Upper lobe of left lung (tissue), 6 donors: ENCODE measurements around the gene APP. TPM values are rescaled to one million over a fixed set of nuclear protein-coding genes. Genes with fewer than 3 reads are reported as not detected.

Experiments
- ATAC-seq, 2 donors: fragments of 200-7000 bp; cut with Tn5 transposase; one replicate each; pipeline ENCODE4 v1.9.1; 2022; ENCODE audit warnings: mild to moderate bottlenecking in 2 of 2, moderate library complexity in 2 of 2; ENCODE audit not compliant: low FRiP score in 2 of 2
- DNase-seq, 2 donors: peaks; one replicate each; pipeline ENCODE4 v3.0.0-alpha.2; 2019 to 2020
- H3K27ac ChIP-seq, 4 donors: fragments of 200-600 bp; sonication (generic); one replicate each; pipeline ENCODE4 v1.5.1; 2016 to 2019
- H3K27me3 ChIP-seq, 4 donors: fragments of 200-600 bp; sonication (generic); one replicate each; pipeline ENCODE4 v1.5.1; 2017 to 2019
- H3K36me3 ChIP-seq, 4 donors: fragments of 200-600 bp; sonication (generic); one replicate each; pipeline ENCODE4 v1.5.1; 2016 to 2019
- H3K4me1 ChIP-seq, 4 donors: fragments of 200-600 bp; sonication (generic); one replicate each; pipeline ENCODE4 v1.5.1; 2018 to 2019
- H3K4me3 ChIP-seq, 4 donors: fragments of 200-600 bp; sonication (generic); one replicate each; pipeline ENCODE4 v1.5.1; 2017 to 2019; ENCODE audit warnings: mild to moderate bottlenecking in 2 of 4, moderate library complexity in 1 of 4
- H3K9me3 ChIP-seq, 4 donors: fragments of 200-600 bp; sonication (generic); one replicate each; pipeline ENCODE4 v1.5.1; 2018 to 2019
- EP300 ChIP-seq, 4 donors: sonication (generic); formaldehyde crosslinking; IDR thresholded peaks; one replicate each; pipeline ENCODE4 v1.5.1; 2017; ENCODE audit warnings: antibody characterized with exemption in 4 of 4, control low read depth in 2 of 4
- POLR2A ChIP-seq, 4 donors: fragments of 450-650 bp; IDR thresholded peaks; one replicate each; pipeline ENCODE4 v1.5.1; 2016 to 2017; ENCODE audit warnings: antibody characterized with exemption in 4 of 4, mild to moderate bottlenecking in 2 of 4
- POLR2AphosphoS5 ChIP-seq, 2 donors: sonication (generic); formaldehyde crosslinking; IDR thresholded peaks; one replicate each; pipeline ENCODE4 v1.5.1; 2017; ENCODE audit warnings: antibody characterized with exemption in 2 of 2
- WGBS, 2 donors: methylation state at CpG; one replicate each; pipeline ENCODE4 v1.1.5; 2017 to 2018; 5-methylcytosine and 5-hydroxymethylcytosine counted together
- total RNA-seq, 6 donors: library from RNA; depleted of rRNA in 4 of 6; stranded (reverse); fragments of >200 nt in 4 of 6; gene quantifications; one replicate each; pipeline versions ENCODE4 v1.1.0 to v1.2.1, GENCODE V29; 2016 to 2021
- TF ChIP-seq, protein P1 (sequence below), 6 experiments: fragments of 450-650 bp in 4 of 6; fragments of 200-600 bp in 2 of 6; sonication (generic) in 2 of 6; IDR thresholded peaks; one replicate each; pipeline ENCODE4 v1.5.1; 2016 to 2019; ENCODE audit warnings: antibody characterized with exemption in 6 of 6
- donor health status: DM: no; HTN: no; CAD: no; lungs with moderate emphysema.
- donor health status: DM: no; HTN: yes; CAD: no; lungs with severe emphysema.

Gene APP
- total RNA-seq, 6 donors from 2014 or later: 177 to 444 (median 391) TPM

DNA sequence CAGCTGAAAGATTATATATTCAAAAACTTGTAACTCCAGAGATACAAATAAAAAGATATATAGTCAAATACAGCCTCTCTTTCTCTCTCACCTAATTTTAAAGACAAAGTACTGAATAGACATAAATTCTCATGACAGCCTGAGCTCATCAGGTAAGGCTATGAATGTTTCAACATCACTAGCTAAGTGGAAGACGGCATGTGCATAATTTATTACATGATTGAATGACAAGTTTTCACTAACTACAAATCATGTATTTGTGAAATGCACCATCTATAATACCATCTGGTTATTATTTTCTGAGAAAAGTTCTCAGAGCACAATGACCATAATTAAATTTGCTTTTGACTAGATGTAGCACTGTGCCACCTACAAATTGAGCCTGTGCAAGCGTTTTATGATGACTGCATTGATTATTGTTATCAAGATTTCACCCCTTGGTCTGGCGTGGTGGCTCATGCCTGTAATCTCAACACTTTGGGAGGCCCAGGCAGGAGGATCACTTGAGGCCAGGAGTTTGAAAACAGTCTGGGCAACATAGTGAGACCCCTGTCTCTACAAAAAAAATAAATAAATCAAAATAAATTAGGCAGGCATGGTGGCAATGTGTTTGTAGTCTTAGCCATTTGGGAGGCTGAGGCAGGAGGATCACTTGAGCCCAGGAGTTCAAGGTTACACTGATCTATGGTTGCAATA is 128.2 kb downstream of the APP start:
- DNase-seq (no peak), ATAC-seq (no peak)
- Histone ChIP-seq H3K27me3 (no peaks in the 10 kb centered on the region), H3K36me3 (peaks cover 0 to 12% (median 5%) of the 10 kb centered on the region in 4 donors), H3K27ac (no peak overlapping the region), H3K9me3 (no peaks in the 10 kb centered on the region), H3K4me3 (no peak overlapping the region), H3K4me1 (no peaks in the 10 kb centered on the region)
- WGBS, 2 donors: 95 to 97% methylated on average over 3 of the region's 3 CpGs
- no peak for TF ChIP-seq POLR2AphosphoS5 (IDR thresholded peaks at IDR 0.05)
- TF ChIP-seq, protein P1, sequence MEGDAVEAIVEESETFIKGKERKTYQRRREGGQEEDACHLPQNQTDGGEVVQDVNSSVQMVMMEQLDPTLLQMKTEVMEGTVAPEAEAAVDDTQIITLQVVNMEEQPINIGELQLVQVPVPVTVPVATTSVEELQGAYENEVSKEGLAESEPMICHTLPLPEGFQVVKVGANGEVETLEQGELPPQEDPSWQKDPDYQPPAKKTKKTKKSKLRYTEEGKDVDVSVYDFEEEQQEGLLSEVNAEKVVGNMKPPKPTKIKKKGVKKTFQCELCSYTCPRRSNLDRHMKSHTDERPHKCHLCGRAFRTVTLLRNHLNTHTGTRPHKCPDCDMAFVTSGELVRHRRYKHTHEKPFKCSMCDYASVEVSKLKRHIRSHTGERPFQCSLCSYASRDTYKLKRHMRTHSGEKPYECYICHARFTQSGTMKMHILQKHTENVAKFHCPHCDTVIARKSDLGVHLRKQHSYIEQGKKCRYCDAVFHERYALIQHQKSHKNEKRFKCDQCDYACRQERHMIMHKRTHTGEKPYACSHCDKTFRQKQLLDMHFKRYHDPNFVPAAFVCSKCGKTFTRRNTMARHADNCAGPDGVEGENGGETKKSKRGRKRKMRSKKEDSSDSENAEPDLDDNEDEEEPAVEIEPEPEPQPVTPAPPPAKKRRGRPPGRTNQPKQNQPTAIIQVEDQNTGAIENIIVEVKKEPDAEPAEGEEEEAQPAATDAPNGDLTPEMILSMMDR (IDR thresholded peaks at IDR 0.05): no peak
- no peak for TF ChIP-seq EP300 (IDR thresholded peaks at IDR 0.05)
- TF ChIP-seq POLR2A (IDR thresholded peaks at IDR 0.05): no peak

DNA sequence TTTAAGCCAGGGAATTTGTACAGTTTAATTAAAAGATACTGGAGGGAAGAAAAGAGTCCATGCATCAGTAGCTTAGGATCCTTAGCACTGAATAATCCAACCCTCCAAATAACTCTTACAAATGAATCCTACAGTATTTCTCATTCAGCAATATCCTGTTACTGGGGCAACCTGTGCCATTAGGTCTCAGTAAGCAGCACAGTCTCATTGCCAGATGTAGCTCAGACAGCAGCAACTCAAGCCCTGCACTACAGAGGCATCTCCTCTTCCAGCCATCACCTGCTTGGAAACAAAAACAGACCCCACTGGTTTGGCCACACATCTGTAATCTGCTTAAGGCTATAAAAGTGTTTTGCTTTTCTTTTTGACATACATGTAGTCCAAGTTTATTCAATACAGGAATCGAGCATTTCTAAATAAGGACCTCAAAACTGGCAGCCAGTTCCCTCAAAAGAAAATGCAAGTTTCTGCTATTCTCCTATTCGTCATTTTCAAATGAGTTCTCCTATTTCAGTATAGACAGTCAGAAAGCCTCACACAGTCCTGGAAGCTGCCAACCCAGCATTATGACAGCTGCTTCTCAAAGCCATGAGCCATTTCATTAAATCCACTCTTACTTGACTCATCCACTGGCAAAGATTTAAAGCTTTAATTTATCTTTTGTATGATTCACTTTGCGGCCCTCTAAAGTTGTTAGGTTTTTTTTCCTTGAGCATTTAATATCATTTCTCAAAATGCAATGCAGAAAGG is 129.0 kb downstream of the APP start:
- TF ChIP-seq POLR2AphosphoS5 (IDR thresholded peaks at IDR 0.05): no peak
- Histone ChIP-seq H3K36me3 (peaks cover 0 to 12% (median 5%) of the 10 kb centered on the region in 4 donors), H3K27ac (no peak overlapping the region), H3K4me1 (no peaks in the 10 kb centered on the region), H3K9me3 (no peaks in the 10 kb centered on the region), H3K27me3 (no peaks in the 10 kb centered on the region), H3K4me3 (no peak overlapping the region)
- DNase-seq (no peak), ATAC-seq (no peak)
- 77 to 80% methylated on average over 3 of the region's 3 CpGs for WGBS, 2 donors

DNA sequence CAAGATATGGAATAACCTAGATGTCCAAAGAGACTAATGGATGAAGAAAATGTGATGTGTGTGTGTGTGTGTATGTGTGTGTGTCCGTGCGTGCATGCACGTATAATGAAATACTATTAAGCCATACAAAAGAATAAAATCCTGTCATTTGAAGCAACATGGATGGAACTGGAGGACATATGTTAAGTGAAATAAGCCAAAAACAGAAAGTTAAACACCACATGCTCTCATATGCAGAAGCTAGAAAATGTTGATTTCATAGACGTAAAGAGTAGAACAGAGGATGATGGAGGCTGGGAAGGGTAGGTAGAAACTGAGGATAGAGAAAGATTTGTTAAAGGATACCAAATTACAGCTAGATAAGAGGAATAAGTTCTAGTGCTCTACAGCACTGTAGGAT is 133.7 kb downstream of the APP start:
- H3K4me1 ChIP-seq: no peaks in the 10 kb centered on the region
- H3K27ac ChIP-seq: no peak overlapping the region
- TF ChIP-seq POLR2A (IDR thresholded peaks at IDR 0.05) (no peak), EP300 (IDR thresholded peaks at IDR 0.05) (no peak)
- 96 to 97% methylated on average over 4 of the region's 4 CpGs for WGBS, 2 donors
- ATAC-seq (no peak), DNase-seq (no peak)
- H3K36me3 ChIP-seq: peaks cover 0 to 5% (median 0%) of the 10 kb centered on the region in 4 donors
- no peaks in the 10 kb centered on the region for H3K9me3 ChIP-seq
- no peaks in the 10 kb centered on the region for H3K27me3 ChIP-seq
- H3K4me3 ChIP-seq: no peak overlapping the region

DNA sequence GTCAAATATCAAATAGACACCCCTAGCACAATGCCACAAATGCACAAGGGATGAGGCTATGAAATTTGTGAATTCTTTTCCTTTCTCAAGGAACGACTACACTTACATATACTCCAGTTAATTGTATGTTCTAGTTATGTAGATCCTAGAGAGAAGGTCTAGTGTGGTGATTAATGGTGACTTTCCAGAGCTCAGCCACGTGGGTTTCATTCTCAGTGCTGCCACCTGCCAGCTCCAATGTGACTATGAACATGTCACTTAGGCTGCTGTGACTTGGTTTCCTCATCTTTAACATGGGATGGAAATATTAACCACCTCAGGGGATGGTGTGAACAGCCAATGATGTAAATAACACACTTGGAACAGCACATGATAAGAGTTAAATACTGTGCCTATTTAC is 138.3 kb downstream of the APP start:
- Histone ChIP-seq H3K9me3 (no peaks in the 10 kb centered on the region), H3K27me3 (no peaks in the 10 kb centered on the region), H3K4me1 (peaks cover 0 to 4% (median 1%) of the 10 kb centered on the region in 4 donors), H3K4me3 (no peak overlapping the region), H3K36me3 (peaks cover 0 to 15% (median 0%) of the 10 kb centered on the region in 4 donors), H3K27ac (no peak overlapping the region)
- TF ChIP-seq POLR2A (IDR thresholded peaks at IDR 0.05): no peak
- no peak for TF ChIP-seq EP300 (IDR thresholded peaks at IDR 0.05)
- TF ChIP-seq, protein P1 (IDR thresholded peaks at IDR 0.05): no peak
- no peak for TF ChIP-seq POLR2AphosphoS5 (IDR thresholded peaks at IDR 0.05)
- WGBS, 2 donors: 69 to 79% methylated on average over 2 of the region's 2 CpGs
- ATAC-seq: no peak
- no peak for DNase-seq

DNA sequence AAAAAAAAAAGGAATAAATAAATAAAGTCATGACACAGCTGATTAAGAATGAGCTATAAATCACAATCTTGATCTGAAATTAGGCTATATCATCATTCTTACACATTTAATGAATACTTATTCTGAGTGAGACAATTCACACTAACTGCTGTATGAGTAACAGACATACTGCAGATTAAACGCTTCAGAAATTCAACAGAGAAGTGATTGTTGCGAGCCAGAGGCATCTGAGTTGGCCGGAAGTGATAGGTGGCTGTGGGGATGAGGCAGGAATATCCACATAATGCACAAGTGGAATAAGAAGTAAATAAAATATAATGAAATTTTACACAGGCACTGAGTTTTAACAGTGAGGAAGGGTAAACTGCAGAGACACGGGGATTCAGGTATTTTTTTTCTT is 142.4 kb downstream of the APP start:
- Histone ChIP-seq H3K27me3 (no peaks in the 10 kb centered on the region), H3K4me3 (no peak overlapping the region), H3K36me3 (peaks cover 0 to 10% (median 0%) of the 10 kb centered on the region in 4 donors), H3K4me1 (peaks cover 0 to 12% (median 3%) of the 10 kb centered on the region in 4 donors), H3K27ac (no peak overlapping the region), H3K9me3 (no peaks in the 10 kb centered on the region)
- ATAC-seq: no peak
- DNase-seq: no peak
- 93 to 98% methylated on average over 4 of the region's 4 CpGs for WGBS, 2 donors
- no peak for TF ChIP-seq POLR2A (IDR thresholded peaks at IDR 0.05)
- TF ChIP-seq EP300 (IDR thresholded peaks at IDR 0.05): no peak
- TF ChIP-seq, protein P1 (IDR thresholded peaks at IDR 0.05): no peak
- TF ChIP-seq POLR2AphosphoS5 (IDR thresholded peaks at IDR 0.05): no peak
